Esophagus muscularis mucosa (tissue), 4 donors: Measurements from ENCODE around the gene SYT3. TPM values are rescaled to one million over a fixed set of nuclear protein-coding genes. Genes with fewer than 3 reads are reported as not detected.

Experiments
- DNase-seq: peaks from one replicate; pipeline ENCODE4 v3.0.0-alpha.2; 2017; ENCODE audit errors: extremely low spot score
- H3K27ac ChIP-seq, 4 donors: fragments of 200-600 bp; sonication (generic); replicated peaks in 1 of 4; 1 replicate in 3 of 4; 2 replicates in 1 of 4; pipeline ENCODE4 v1.5.1; 2016 to 2019; ENCODE audit warnings: mild to moderate bottlenecking in 1 of 4
- H3K27me3 ChIP-seq, 4 donors: fragments of 200-600 bp; sonication (generic); one replicate each; pipeline versions ENCODE4 v1.5.1 to v1.6.0; 2016 to 2019
- H3K36me3 ChIP-seq, 4 donors: fragments of 200-600 bp; sonication (generic); one replicate each; pipeline ENCODE4 v1.5.1; 2016 to 2019
- H3K4me1 ChIP-seq, 4 donors: fragments of 200-600 bp; sonication (generic); one replicate each; pipeline ENCODE4 v1.5.1; 2016 to 2019
- H3K4me3 ChIP-seq, 4 donors: fragments of 200-600 bp; sonication (generic); 1 replicate in 2 of 4; 2 replicates in 2 of 4; pipeline ENCODE4 v1.5.1; 2016 to 2019; ENCODE audit warnings: mild to moderate bottlenecking in 4 of 4, moderate library complexity in 1 of 4
- H3K9me3 ChIP-seq, 4 donors: fragments of 200-600 bp; sonication (generic); 1 replicate in 3 of 4; 2 replicates in 1 of 4; pipeline ENCODE4 v1.5.1; 2016 to 2019
- CTCF ChIP-seq, 3 experiments: fragments of 200-600 bp in 2 of 3; fragments of 450-650 bp in 1 of 3; sonication (generic) in 2 of 3; IDR thresholded peaks; one replicate each; pipeline ENCODE4 v1.5.1; 2017 to 2019; ENCODE audit warnings: antibody characterized with exemption in 3 of 3, mild to moderate bottlenecking in 2 of 3, moderate library complexity in 1 of 3
- EP300 ChIP-seq: sonication (generic); formaldehyde crosslinking; IDR thresholded peaks from one replicate; pipeline ENCODE4 v1.6.1; 2017; ENCODE audit warnings: antibody characterized with exemption
- POLR2A ChIP-seq: fragments of 450-650 bp; IDR thresholded peaks from one replicate; pipeline ENCODE4 v1.6.1; 2017; ENCODE audit warnings: antibody characterized with exemption, moderate library complexity, mild to moderate bottlenecking, low read depth
- POLR2AphosphoS5 ChIP-seq, 2 donors: sonication (generic); formaldehyde crosslinking; IDR thresholded peaks; one replicate each; pipeline ENCODE4 v1.6.1; 2017; ENCODE audit warnings: antibody characterized with exemption in 2 of 2
- WGBS: methylation state at CpG from one replicate; pipeline ENCODE4 v1.1.5; 2018; 5-methylcytosine and 5-hydroxymethylcytosine counted together
- intact Hi-C: fragments of 100-400 bp; cut with DNase I; formaldehyde crosslinking; loops from one replicate; pipeline ENCODE4 v1.15.1; 2023
- total RNA-seq, 4 donors: library from RNA; depleted of rRNA; stranded (reverse); fragments of >200 nt; gene quantifications; one replicate each; pipeline versions ENCODE4 v1.1.0 to v1.2.1, GENCODE V29; 2016

The SYT3 gene
- total RNA-seq, 4 donors from 2014 or later, result 0.17 to 1.2 (median 0.71) TPM; not detected in 1

GRCh38 chr19:50679177-50680125 is 39.8 kb upstream of the SYT3 start:
- H3K27ac ChIP-seq, result no peak overlapping the region
- TF ChIP-seq EP300 (no peak), POLR2AphosphoS5 (IDR thresholded peaks at IDR 0.05) (no peak)
- peaks cover 0 to 7% (median 0%) of the 10 kb centered on the region in 4 donors for H3K4me1 ChIP-seq
- H3K36me3 ChIP-seq, result no peaks in the 10 kb centered on the region
- H3K4me3 ChIP-seq, result no peak overlapping the region
- peaks cover 0 to 9% (median 0%) of the 10 kb centered on the region in 4 donors for H3K9me3 ChIP-seq
- H3K27me3 ChIP-seq, result peaks cover 0 to 93% (median 0%) of the 10 kb centered on the region in 4 donors
- intact Hi-C loops, result no loop called here
- DNase-seq, result peak; percentile 94
- WGBS, result 18% methylated on average over 21 of the region's 23 CpGs

- Histone ChIP-seq H3K27ac (no peak overlapping the region), H3K4me1 (peaks cover 0 to 7% (median 0%) of the 10 kb centered on the region in 4 donors), H3K27me3 (peaks cover 0 to 91% (median 0%) of the 10 kb centered on the region in 4 donors), H3K36me3 (no peaks in the 10 kb centered on the region), H3K4me3 (no peak overlapping the region), H3K9me3 (peaks cover 0 to 9% (median 0%) of the 10 kb centered on the region in 4 donors)
- intact Hi-C loops, result no loop called here
- no peak for DNase-seq
- no peak for TF ChIP-seq POLR2A
- TF ChIP-seq EP300, result no peak
- no peak for TF ChIP-seq CTCF (IDR thresholded peaks at IDR 0.05)
- no peak for TF ChIP-seq POLR2AphosphoS5 (IDR thresholded peaks at IDR 0.05)
- WGBS, result 45% methylated on average over 3 of the region's 3 CpGs
These were observed 38.6 kb upstream of the SYT3 start for GRCh38 chr19:50678323-50678722.

GRCh38 chr19:50677636-50678035 is 38.0 kb upstream of the SYT3 start:
- TF ChIP-seq EP300 (no peak), POLR2AphosphoS5 (IDR thresholded peaks at IDR 0.05) (no peak), POLR2A (no peak), CTCF (IDR thresholded peaks at IDR 0.05) (no peak)
- Histone ChIP-seq H3K36me3 (no peaks in the 10 kb centered on the region), H3K27ac (no peak overlapping the region), H3K9me3 (peaks cover 0 to 9% (median 0%) of the 10 kb centered on the region in 4 donors), H3K4me1 (peaks cover 0 to 7% (median 0%) of the 10 kb centered on the region in 4 donors), H3K27me3 (peaks cover 0 to 91% (median 0%) of the 10 kb centered on the region in 4 donors), H3K4me3 (no peak overlapping the region)
- 41% methylated on average over 5 of the region's 5 CpGs for WGBS
- intact Hi-C loops, result no loop called here
- no peak for DNase-seq

GRCh38 chr19:50676625-50677197 is 37.0 kb upstream of the SYT3 start:
- 56% methylated on average over 1 of the region's 1 CpG for WGBS
- no peak for TF ChIP-seq CTCF (IDR thresholded peaks at IDR 0.05)
- no peak for TF ChIP-seq POLR2A
- no peak for TF ChIP-seq POLR2AphosphoS5 (IDR thresholded peaks at IDR 0.05)
- no peak for TF ChIP-seq EP300
- intact Hi-C loops, result no loop called here
- Histone ChIP-seq H3K9me3 (peaks cover 0 to 9% (median 0%) of the 10 kb centered on the region in 4 donors), H3K27ac (no peak overlapping the region), H3K4me3 (no peak overlapping the region), H3K27me3 (peaks cover 0 to 90% (median 0%) of the 10 kb centered on the region in 4 donors), H3K4me1 (peaks cover 0 to 7% (median 0%) of the 10 kb centered on the region in 4 donors), H3K36me3 (no peaks in the 10 kb centered on the region)
- no peak for DNase-seq

GRCh38 chr19:50673118-50673517 is 33.4 kb upstream of the SYT3 start:
- DNase-seq, result no peak
- H3K36me3 ChIP-seq, result no peaks in the 10 kb centered on the region
- H3K4me3 ChIP-seq, result no peak overlapping the region
- peaks cover 0 to 7% (median 4%) of the 10 kb centered on the region in 4 donors for H3K4me1 ChIP-seq
- H3K27me3 ChIP-seq, result peaks cover 2 to 93% (median 17%) of the 10 kb centered on the region in 4 donors
- 37% methylated on average over 15 of the region's 15 CpGs for WGBS
- TF ChIP-seq CTCF (IDR thresholded peaks at IDR 0.05) (no peak), EP300 (no peak), POLR2A (no peak), POLR2AphosphoS5 (IDR thresholded peaks at IDR 0.05) (no peak)
- H3K27ac ChIP-seq, result no peak overlapping the region
- peaks cover 0 to 9% (median 0%) of the 10 kb centered on the region in 4 donors for H3K9me3 ChIP-seq
- intact Hi-C loops, result no loop called here
